ENCODE measurements around the gene OR52H1. TPM values are rescaled to one million over a fixed set of nuclear protein-coding genes. Genes with fewer than 3 reads are reported as not detected.

Gene OR52H1
- total RNA-seq, 1 experiment from 2014 or later = not detected

- Histone ChIP-seq H3K27ac (ENCODE audit: low read depth, low read length, poor library complexity, severe bottlenecking) (no peak overlapping the region), H3K36me3 (ENCODE audit: insufficient read depth, low read length, poor library complexity, severe bottlenecking) (no peaks in the 10 kb centered on the region), H3K9me3 (ENCODE audit: low read depth, low read length, poor library complexity, severe bottlenecking) (no peaks in the 10 kb centered on the region), H3K27me3 (replicated peaks; ENCODE audit: insufficient read depth, low read depth, low read length, poor library complexity) (no peaks in the 10 kb centered on the region), H3K4me1 (ENCODE audit: insufficient read depth, low read length, poor library complexity, severe bottlenecking) (no peaks in the 10 kb centered on the region), H3K4me3 (ENCODE audit: low read depth, low read length, poor library complexity, severe bottlenecking) (no peak overlapping the region)
- no TSS peak for BruUV-seq (replicated peaks)
- ChIA-PET CTCF (no interaction called here), POLR2A (ENCODE audit: low non-redundant PET) (no interaction called here)
- intact Hi-C loops (cut with micrococcal nuclease; ENCODE audit: unreplicated experiment) = no loop called here
- no peak for TF ChIP-seq EZH2 (IDR thresholded peaks at IDR 0.05; ENCODE audit: borderline replicate concordance, low read depth, low read length, poor library complexity, severe bottlenecking)
- TF ChIP-seq, protein P1, sequence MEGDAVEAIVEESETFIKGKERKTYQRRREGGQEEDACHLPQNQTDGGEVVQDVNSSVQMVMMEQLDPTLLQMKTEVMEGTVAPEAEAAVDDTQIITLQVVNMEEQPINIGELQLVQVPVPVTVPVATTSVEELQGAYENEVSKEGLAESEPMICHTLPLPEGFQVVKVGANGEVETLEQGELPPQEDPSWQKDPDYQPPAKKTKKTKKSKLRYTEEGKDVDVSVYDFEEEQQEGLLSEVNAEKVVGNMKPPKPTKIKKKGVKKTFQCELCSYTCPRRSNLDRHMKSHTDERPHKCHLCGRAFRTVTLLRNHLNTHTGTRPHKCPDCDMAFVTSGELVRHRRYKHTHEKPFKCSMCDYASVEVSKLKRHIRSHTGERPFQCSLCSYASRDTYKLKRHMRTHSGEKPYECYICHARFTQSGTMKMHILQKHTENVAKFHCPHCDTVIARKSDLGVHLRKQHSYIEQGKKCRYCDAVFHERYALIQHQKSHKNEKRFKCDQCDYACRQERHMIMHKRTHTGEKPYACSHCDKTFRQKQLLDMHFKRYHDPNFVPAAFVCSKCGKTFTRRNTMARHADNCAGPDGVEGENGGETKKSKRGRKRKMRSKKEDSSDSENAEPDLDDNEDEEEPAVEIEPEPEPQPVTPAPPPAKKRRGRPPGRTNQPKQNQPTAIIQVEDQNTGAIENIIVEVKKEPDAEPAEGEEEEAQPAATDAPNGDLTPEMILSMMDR (conservative IDR thresholded peaks at IDR 0.05; ENCODE audit: low read depth, low read length) = no peak
- no peak for DNase-seq (ENCODE audit: low spot score)
Observed at GRCh38 chr11:5499671-5500070, 48.7 kb downstream of the OR52H1 start.

Other genes starting within 250 kb of the OR52H1 start
- not detected in 2 replicates for gene OR51B4, start 246.6 kb downstream of the OR52H1 start, total RNA-seq (2021)
- gene OR51B2, start 224.2 kb downstream of the OR52H1 start, total RNA-seq (2021) = not detected in 2 replicates
- not detected in 2 replicates for gene OR51B5, start 205.0 kb downstream of the OR52H1 start, total RNA-seq (2021)
- not detected in 2 replicates for gene OR51B6, start 197.0 kb downstream of the OR52H1 start, total RNA-seq (2021)
- not detected in 2 replicates for gene OR51M1, start 164.7 kb downstream of the OR52H1 start, total RNA-seq (2021)
- gene OR51Q1, start 126.4 kb downstream of the OR52H1 start, total RNA-seq (2021) = not detected in 2 replicates
- gene OR51I1, start 107.0 kb downstream of the OR52H1 start, total RNA-seq (2021) = not detected in 2 replicates
- not detected in 2 replicates for gene OR51I2, start 99.2 kb downstream of the OR52H1 start, total RNA-seq (2021)
- not detected in 2 replicates for gene OR52D1, start 59.9 kb downstream of the OR52H1 start, total RNA-seq (2021)
- not detected in 2 replicates for gene UBQLN3, start 38.6 kb downstream of the OR52H1 start, total RNA-seq (2021)
- not detected in 2 replicates for gene UBQLNL, start 31.8 kb downstream of the OR52H1 start, total RNA-seq (2021)
- gene OR52B6, start 32.3 kb upstream of the OR52H1 start, total RNA-seq (2021) = not detected in 2 replicates
- gene TRIM6, start 48.1 kb upstream of the OR52H1 start, total RNA-seq (2021) = 0.13 and 0.52 TPM in 2 replicates
- gene TRIM34, start 76.5 kb upstream of the OR52H1 start, total RNA-seq (2021) = 0.41 and 0.79 TPM in 2 replicates
- gene TRIM5, start 136.5 kb upstream of the OR52H1 start, total RNA-seq (2021) = 17.9 and 18.2 TPM in 2 replicates
- not detected in 2 replicates for gene TRIM22, start 141.2 kb upstream of the OR52H1 start, total RNA-seq (2021)
- gene OR56B1, start 187.9 kb upstream of the OR52H1 start, total RNA-seq (2021) = not detected in 2 replicates
- gene OR52N4, start 205.7 kb upstream of the OR52H1 start, total RNA-seq (2021) = not detected in 2 replicates
- not detected in 2 replicates for gene OR52N5, start 234.8 kb upstream of the OR52H1 start, total RNA-seq (2021)
- gene OR52N1, start 242.7 kb upstream of the OR52H1 start, total RNA-seq (2021) = not detected in 2 replicates